Osteoblast (primary cell): Measurements from ENCODE around the gene PITPNC1. TPM values are rescaled to one million over a fixed set of nuclear protein-coding genes. Genes with fewer than 3 reads are reported as not detected.
"Not testable (repeated sequence)": the region's sequence is repeated elsewhere in the genome, so short reads cannot be mapped to it uniquely, and the experiment has no call there.

ENCODE experiments used
- DNase-seq: peaks from one replicate; pipeline ENCODE4 v3.0.0; 2011; ENCODE audit warnings: low spot score, mixed read lengths; ENCODE audit not compliant: insufficient read length; ENCODE audit errors: missing footprints
- H2AFZ ChIP-seq: 2 replicates; pipeline ENCODE4 v1.6.0; 2011; ENCODE audit warnings: mild to moderate bottlenecking, low read length
- H3K27ac ChIP-seq: 2 replicates; pipeline ENCODE4 v1.5.1; 2011; ENCODE audit warnings: mild to moderate bottlenecking, low read depth, low read length, moderate library complexity
- H3K27me3 ChIP-seq: 2 replicates; pipeline ENCODE4 v1.6.0; 2012; ENCODE audit warnings: mild to moderate bottlenecking, control low read depth, inconsistent platforms, low read length, moderate library complexity; ENCODE audit not compliant: insufficient read depth
- H3K36me3 ChIP-seq: 2 replicates; pipeline ENCODE4 v1.5.1; 2011; ENCODE audit warnings: mild to moderate bottlenecking, low read length, control low read depth, moderate library complexity; ENCODE audit not compliant: insufficient read depth
- H3K4me1 ChIP-seq: 2 replicates; pipeline ENCODE4 v1.5.1; 2011; ENCODE audit warnings: mild to moderate bottlenecking, low read length, control low read depth, moderate library complexity; ENCODE audit not compliant: insufficient read depth
- H3K4me2 ChIP-seq: 2 replicates; pipeline ENCODE4 v1.6.0; 2011; ENCODE audit warnings: mild to moderate bottlenecking, low read length; ENCODE audit not compliant: insufficient read depth
- H3K4me3 ChIP-seq: fragments of 200-600 bp; sonication (generic); 3 replicates; pipeline ENCODE4 v1.5.1; 2012; ENCODE audit warnings: mild to moderate bottlenecking, low read length, inconsistent platforms; ENCODE audit not compliant: insufficient read depth
- H3K79me2 ChIP-seq: 2 replicates; pipeline ENCODE4 v1.6.0; 2012; ENCODE audit warnings: mild to moderate bottlenecking, low read length, control low read depth, inconsistent platforms; ENCODE audit not compliant: insufficient read depth
- H3K9me3 ChIP-seq: 2 replicates; pipeline ENCODE4 v1.5.1; 2011; ENCODE audit warnings: low read depth, low read length, control low read depth
- H4K20me1 ChIP-seq: 2 replicates; pipeline ENCODE4 v1.6.0; 2012; ENCODE audit warnings: mild to moderate bottlenecking, low read length, control low read depth; ENCODE audit not compliant: insufficient read depth
- CTCF ChIP-seq: IDR thresholded peaks from 2 replicates; pipeline ENCODE4 v1.5.1; 2011; ENCODE audit warnings: mild to moderate bottlenecking, low read depth, low read length, moderate library complexity; ENCODE audit errors: extremely low read depth
- total RNA-seq: library from RNA; depleted of rRNA; stranded (reverse); fragments of >200 nt; gene quantifications from 2 replicates; pipeline ENCODE4 v1.2.3, GENCODE V29; 2012

The PITPNC1 gene
- total RNA-seq, 1 donor, result 6.2 TPM

- Histone ChIP-seq H3K9me3 (no peaks in the 10 kb centered on the region), H3K4me2 (no peak overlapping the region), H3K27me3 (no peaks in the 10 kb centered on the region), H4K20me1 (no peaks in the 10 kb centered on the region), H3K36me3 (no peaks in the 10 kb centered on the region), H3K4me1 (peaks cover 3% of the 10 kb centered on the region), H2AFZ (no peak overlapping the region), H3K79me2 (peaks cover 18% of the 10 kb centered on the region), H3K4me3 (no peak overlapping the region), H3K27ac (no peak overlapping the region)
- no peak for DNase-seq
- TF ChIP-seq CTCF, result no peak
These were observed 26.4 kb downstream of the PITPNC1 start for GRCh38 chr17:67403483-67403882.

GRCh38 chr17:67408455-67408830, 31.4 kb downstream of the PITPNC1 start:
- not testable (repeated sequence) for H4K20me1 ChIP-seq, H3K27ac ChIP-seq, H3K36me3 ChIP-seq, H3K4me3 ChIP-seq, H3K9me3 ChIP-seq, H3K4me1 ChIP-seq, H3K79me2 ChIP-seq, H2AFZ ChIP-seq, DNase-seq, H3K4me2 ChIP-seq, H3K27me3 ChIP-seq

GRCh38 chr17:67411397-67411796, 34.3 kb downstream of the PITPNC1 start:
- no peak for DNase-seq
- H3K79me2 ChIP-seq, result peaks cover 10% of the 10 kb centered on the region
- H3K36me3 ChIP-seq, result no peaks in the 10 kb centered on the region
- no peak overlapping the region for H2AFZ ChIP-seq
- H3K27ac ChIP-seq, result no peak overlapping the region
- peaks cover 3% of the 10 kb centered on the region for H3K4me1 ChIP-seq
- no peaks in the 10 kb centered on the region for H4K20me1 ChIP-seq
- no peaks in the 10 kb centered on the region for H3K9me3 ChIP-seq
- no peak for TF ChIP-seq CTCF
- H3K4me3 ChIP-seq, result no peak overlapping the region
- H3K27me3 ChIP-seq, result no peaks in the 10 kb centered on the region
- H3K4me2 ChIP-seq, result no peak overlapping the region

- H4K20me1 ChIP-seq, result no peaks in the 10 kb centered on the region
- DNase-seq, result no peak
- H3K27ac ChIP-seq, result no peak overlapping the region
- H2AFZ ChIP-seq, result no peak overlapping the region
- TF ChIP-seq CTCF, result no peak
- H3K4me3 ChIP-seq, result no peak overlapping the region
- H3K4me1 ChIP-seq, result peaks cover 3% of the 10 kb centered on the region
- no peak overlapping the region for H3K4me2 ChIP-seq
- peaks cover 10% of the 10 kb centered on the region for H3K79me2 ChIP-seq
- H3K36me3 ChIP-seq, result no peaks in the 10 kb centered on the region
- H3K27me3 ChIP-seq, result no peaks in the 10 kb centered on the region
- no peaks in the 10 kb centered on the region for H3K9me3 ChIP-seq
These were observed 35.0 kb downstream of the PITPNC1 start for GRCh38 chr17:67412032-67412431.
